B cell (primary cell): Measurements from ENCODE around the gene VPS8. TPM values are rescaled to one million over a fixed set of nuclear protein-coding genes. Genes with fewer than 3 reads are reported as not detected.

Source experiments
- ATAC-seq: fragments of 200-7000 bp; cut with Tn5 transposase; one replicate; pipeline ENCODE4 v1.10.0; 2021; ENCODE audit warnings: low read depth, mild to moderate bottlenecking, moderate number of reproducible peaks, moderate library complexity
- CTCF ChIA-PET: fragments of 350-600 bp; sonication (Branson Sonifier 250); formaldehyde crosslinking; loops from one replicate; lab custom pipeline; 2021; ENCODE audit warnings: antibody characterized with exemption, inconsistent platforms; lab: Charles Lee
- POLR2A ChIA-PET: fragments of 350-600 bp; sonication (Branson Sonifier 250); formaldehyde crosslinking; loops from one replicate; lab custom pipeline; 2021; ENCODE audit warnings: antibody characterized with exemption; lab: Charles Lee
- DNase-seq: peaks from one replicate; pipeline ENCODE4 v3.0.0; 2013
- H2AFZ ChIP-seq: 2 replicates; pipeline ENCODE4 v1.6.1; 2012; ENCODE audit warnings: mild to moderate bottlenecking, low read depth, low read length; ENCODE audit not compliant: insufficient read depth, poor library complexity, severe bottlenecking
- H3K27ac ChIP-seq, 2 donors: 1 replicate in 1 of 2; 2 replicates in 1 of 2; pipeline ENCODE4 v1.5.1; 2012 to 2013; ENCODE audit warnings: low read length in 2 of 2, mild to moderate bottlenecking in 2 of 2, moderate library complexity in 1 of 2
- H3K27me3 ChIP-seq, 4 experiments: fragments of 200-600 bp in 1 of 4; sonication (generic) in 1 of 4; replicated peaks in 1 of 4; 1 replicate in 2 of 4; 2 replicates in 2 of 4; pipeline versions ENCODE4 v1.6.1 to v1.7.0; 2013 to 2016; ENCODE audit warnings: low read length in 3 of 4, mild to moderate bottlenecking in 2 of 4, mixed read lengths in 1 of 4, moderate library complexity in 1 of 4; ENCODE audit not compliant: insufficient read depth in 4 of 4, control insufficient read depth in 3 of 4; ENCODE audit errors: control extremely low read depth in 1 of 4
- H3K36me3 ChIP-seq, 2 experiments: replicated peaks in 1 of 2; 1 replicate in 1 of 2; 2 replicates in 1 of 2; pipeline versions ENCODE4 v1.6.1 to v1.7.1; 2013; ENCODE audit warnings: low read length in 1 of 2; ENCODE audit not compliant: insufficient read depth in 2 of 2, control insufficient read depth in 1 of 2; ENCODE audit errors: control extremely low read depth in 1 of 2, extremely low read depth in 1 of 2
- H3K4me1 ChIP-seq, 2 donors: fragments of 200-600 bp in 1 of 2; sonication (generic) in 1 of 2; 1 replicate in 1 of 2; 2 replicates in 1 of 2; pipeline versions ENCODE4 v1.5.1 to v1.6.1; 2013 to 2017; ENCODE audit warnings: low read length in 2 of 2; ENCODE audit not compliant: control insufficient read depth in 2 of 2, insufficient read depth in 2 of 2
- H3K4me2 ChIP-seq: replicated peaks from 2 replicates; pipeline ENCODE3; 2012; ENCODE audit warnings: mild to moderate bottlenecking, low read depth, low read length; ENCODE audit not compliant: poor library complexity, severe bottlenecking
- H3K4me3 ChIP-seq, 5 experiments: fragments of 200-600 bp in 1 of 5; sonication (generic) in 1 of 5; 1 replicate in 3 of 5; 2 replicates in 2 of 5; pipeline versions ENCODE4 v1.5.1 to v1.7.0; 2011 to 2016; ENCODE audit warnings: low read length in 4 of 5, mild to moderate bottlenecking in 4 of 5, low read depth in 2 of 5, control low read depth in 1 of 5, moderate library complexity in 1 of 5; ENCODE audit not compliant: insufficient read depth in 1 of 5; ENCODE audit errors: control extremely low read depth in 1 of 5, extremely low read depth in 1 of 5
- H3K79me2 ChIP-seq: fragments of 200-600 bp; sonication (generic); one replicate; pipeline ENCODE4 v1.6.0; 2016; ENCODE audit warnings: low read length; ENCODE audit not compliant: control insufficient read depth, insufficient read depth
- H3K9ac ChIP-seq: fragments of 200-600 bp; sonication (generic); 2 replicates; pipeline ENCODE4 v1.6.1; 2017; ENCODE audit warnings: mild to moderate bottlenecking, low read length, moderate library complexity
- H3K9me3 ChIP-seq, 3 donors: one replicate each; pipeline versions ENCODE4 v1.6.1 to v1.7.1; 2013; ENCODE audit warnings: low read length in 2 of 3; ENCODE audit not compliant: control insufficient read depth in 2 of 3, insufficient read depth in 1 of 3; ENCODE audit errors: control extremely low read depth in 1 of 3
- H4K20me1 ChIP-seq: 2 replicates; pipeline ENCODE4 v1.6.0; 2012; ENCODE audit warnings: mild to moderate bottlenecking, low read length; ENCODE audit not compliant: insufficient read depth, control insufficient read depth, poor library complexity, severe bottlenecking
- H3K27ac Mint-ChIP-seq: one replicate; pipeline ENCODE4 v1.8.0; 2021; ENCODE audit warnings: mixed read lengths
- H3K27me3 Mint-ChIP-seq: one replicate; pipeline ENCODE4 v1.8.0; 2021; ENCODE audit warnings: mixed read lengths
- H3K4me1 Mint-ChIP-seq: one replicate; pipeline ENCODE4 v1.8.0; 2021; ENCODE audit warnings: mixed read lengths
- H3K4me3 Mint-ChIP-seq: one replicate; pipeline ENCODE4 v1.8.0; 2021; ENCODE audit warnings: mixed read lengths
- H3K9me3 Mint-ChIP-seq: one replicate; pipeline ENCODE4 v1.8.0; 2022; ENCODE audit warnings: mixed read lengths; ENCODE audit not compliant: insufficient read depth
- EZH2 ChIP-seq: IDR thresholded peaks from 2 replicates; pipeline ENCODE4 v1.6.1; 2012; ENCODE audit warnings: borderline replicate concordance, low read depth, mild to moderate bottlenecking, moderate library complexity, low read length; ENCODE audit not compliant: insufficient read depth, poor library complexity, severe bottlenecking
- WGBS: methylation state at CpG from one replicate; pipeline ENCODE4 v1.1.5; 2013; ENCODE audit warnings: missing lambda C conversion rate; ENCODE audit not compliant: insufficient coverage; 5-methylcytosine and 5-hydroxymethylcytosine counted together
- intact Hi-C: fragments of 100-400 bp; cut with micrococcal nuclease; formaldehyde crosslinking; loops from one replicate; pipeline ENCODE4 v1.10.0; 2022
- polyA plus RNA-seq: library from polyadenylated mRNA; depleted of rRNA; stranded (reverse); fragments of >200 nt; gene quantifications from 2 replicates; pipeline ENCODE4 v1.2.3, GENCODE V29; 2012
- total RNA-seq, 2 donors: library from RNA; stranded (reverse); fragments of 120-200 nt in 1 of 2; gene quantifications; 1 replicate in 1 of 2; 2 replicates in 1 of 2; pipeline versions ENCODE4 v1.2.3 to v1.2.4, GENCODE V29; 2013 to 2022
- TF ChIP-seq, protein P1 (sequence below): fragments of 200-600 bp; IDR thresholded peaks from one replicate; pipeline ENCODE4 v1.8.0; 2022; ENCODE audit warnings: antibody characterized with exemption, mild to moderate bottlenecking

VPS8 gene
- total and polyA plus RNA-seq, 2 donors (not counting 1 experiment from before 2014, with no cell fraction given) = 18.3 to 95.6 TPM

GRCh38 chr3:184765730-184766074 lies 46.3 kb upstream of the VPS8 start:
- H3K9me3 Mint-ChIP-seq = no peaks in the 10 kb centered on the region
- Histone ChIP-seq H3K9ac (no peak overlapping the region), H4K20me1 (no peaks in the 10 kb centered on the region), H3K27me3 (no peaks in the 10 kb centered on the region), H3K27ac (no peak overlapping the region), H3K9me3 (no peaks in the 10 kb centered on the region), H3K4me2 (peak overlapping the region; percentile 53), H3K79me2 (no peaks in the 10 kb centered on the region), H3K4me1 (peaks cover 22 to 25% of the 10 kb centered on the region in 2 donors), H3K36me3 (no peaks in the 10 kb centered on the region), H3K4me3 (no peak overlapping the region), H2AFZ (no peak overlapping the region)
- TF ChIP-seq, protein P1, sequence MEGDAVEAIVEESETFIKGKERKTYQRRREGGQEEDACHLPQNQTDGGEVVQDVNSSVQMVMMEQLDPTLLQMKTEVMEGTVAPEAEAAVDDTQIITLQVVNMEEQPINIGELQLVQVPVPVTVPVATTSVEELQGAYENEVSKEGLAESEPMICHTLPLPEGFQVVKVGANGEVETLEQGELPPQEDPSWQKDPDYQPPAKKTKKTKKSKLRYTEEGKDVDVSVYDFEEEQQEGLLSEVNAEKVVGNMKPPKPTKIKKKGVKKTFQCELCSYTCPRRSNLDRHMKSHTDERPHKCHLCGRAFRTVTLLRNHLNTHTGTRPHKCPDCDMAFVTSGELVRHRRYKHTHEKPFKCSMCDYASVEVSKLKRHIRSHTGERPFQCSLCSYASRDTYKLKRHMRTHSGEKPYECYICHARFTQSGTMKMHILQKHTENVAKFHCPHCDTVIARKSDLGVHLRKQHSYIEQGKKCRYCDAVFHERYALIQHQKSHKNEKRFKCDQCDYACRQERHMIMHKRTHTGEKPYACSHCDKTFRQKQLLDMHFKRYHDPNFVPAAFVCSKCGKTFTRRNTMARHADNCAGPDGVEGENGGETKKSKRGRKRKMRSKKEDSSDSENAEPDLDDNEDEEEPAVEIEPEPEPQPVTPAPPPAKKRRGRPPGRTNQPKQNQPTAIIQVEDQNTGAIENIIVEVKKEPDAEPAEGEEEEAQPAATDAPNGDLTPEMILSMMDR = no peak
- no peak for TF ChIP-seq EZH2
- 52% methylated on average over 5 of the region's 7 CpGs for WGBS
- peak; percentile 75 for DNase-seq
- intact Hi-C loops = no loop called here
- H3K4me3 Mint-ChIP-seq = peak overlapping the region; percentile 18
- ATAC-seq = peak; percentile 88
- POLR2A ChIA-PET = interaction anchor here (0.7 kb wide), 1 partner anchor 404 kb away, joined by 3 read pairs; the partner anchor contains the start of genes CLCN2 and POLR2H
- H3K4me1 Mint-ChIP-seq = peaks cover 26% of the 10 kb centered on the region
- peak overlapping the region; percentile 1 for H3K27ac Mint-ChIP-seq
- H3K27me3 Mint-ChIP-seq = peaks cover 7% of the 10 kb centered on the region
- CTCF ChIA-PET = interaction anchor here (3.4 to 3.5 kb wide), 2 partner anchors 13 to 204 kb away, joined by 18 to 28 read pairs; partner anchors contain the start of gene EPHB3

DNA sequence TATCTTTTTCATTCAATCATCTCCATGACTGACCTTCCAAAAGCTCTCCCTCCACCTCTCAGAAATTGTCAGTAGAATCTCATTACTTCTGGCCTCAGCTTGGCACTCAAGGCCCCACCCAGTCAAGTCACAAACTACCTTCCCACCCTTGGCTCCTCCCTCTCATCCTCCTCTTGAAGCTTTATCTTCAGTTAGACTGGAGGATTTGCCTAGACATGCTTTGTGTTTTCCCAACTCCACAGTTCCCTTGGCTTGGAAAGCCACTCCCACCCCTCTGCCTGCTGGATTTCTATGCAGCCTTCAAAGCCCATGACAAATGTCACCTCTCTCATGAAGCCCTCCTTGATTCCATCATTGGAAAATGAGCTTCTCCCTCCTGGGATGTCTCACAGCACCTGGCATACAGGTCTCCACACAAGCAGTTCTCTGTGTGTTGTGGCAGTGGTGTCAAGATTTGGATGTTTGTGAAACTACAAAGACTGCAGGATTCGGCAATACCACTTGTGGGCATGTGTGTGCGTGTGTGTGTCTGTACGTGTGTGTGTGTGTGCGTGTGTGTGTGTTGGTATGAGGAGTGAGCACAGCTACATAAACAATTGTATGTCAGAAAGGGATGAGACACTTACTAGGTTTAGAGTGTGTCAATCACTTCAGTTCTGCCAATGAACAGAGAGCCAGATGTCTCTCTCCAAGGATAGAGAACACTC lies 45.3 kb upstream of the VPS8 start:
- peaks cover 7% of the 10 kb centered on the region for H3K27me3 Mint-ChIP-seq
- no peak overlapping the region for H3K27ac Mint-ChIP-seq
- H3K79me2 ChIP-seq = no peaks in the 10 kb centered on the region
- no peaks in the 10 kb centered on the region for H4K20me1 ChIP-seq
- TF ChIP-seq, protein P1 = no peak
- no peak for TF ChIP-seq EZH2
- H2AFZ ChIP-seq = no peak overlapping the region
- ATAC-seq = no peak
- peaks cover 26% of the 10 kb centered on the region for H3K4me1 Mint-ChIP-seq
- no peaks in the 10 kb centered on the region for H3K27me3 ChIP-seq
- CTCF ChIA-PET = interaction anchor here (0.6 to 3.5 kb wide), 5 partner anchors 12 to 1109 kb away, joined by 3 to 28 read pairs (median 3); partner anchors contain the start of gene EPHB3
- 91% methylated on average over 4 of the region's 4 CpGs for WGBS
- no peaks in the 10 kb centered on the region for H3K36me3 ChIP-seq
- H3K4me2 ChIP-seq = no peak overlapping the region
- H3K27ac ChIP-seq = no peak overlapping the region
- POLR2A ChIA-PET = no interaction called here
- no peaks in the 10 kb centered on the region for H3K9me3 ChIP-seq
- H3K9ac ChIP-seq = no peak overlapping the region
- no peak overlapping the region for H3K4me3 ChIP-seq
- H3K4me1 ChIP-seq = peaks cover 22 to 25% of the 10 kb centered on the region in 2 donors
- no peaks in the 10 kb centered on the region for H3K9me3 Mint-ChIP-seq
- intact Hi-C loops = no loop called here
- DNase-seq = no peak
- peak overlapping the region; percentile 38 for H3K4me3 Mint-ChIP-seq
